NCI-H1417 treated with DMSO at 0.1 percent for 48 hours (cell line): Measurements from ENCODE around the gene ATRN.

ENCODE experiments used
- DNase-seq: peaks from one replicate; lab custom pipeline; 2025; lab: John Stamatoyannopoulos, UW

Gene ATRN

DNA sequence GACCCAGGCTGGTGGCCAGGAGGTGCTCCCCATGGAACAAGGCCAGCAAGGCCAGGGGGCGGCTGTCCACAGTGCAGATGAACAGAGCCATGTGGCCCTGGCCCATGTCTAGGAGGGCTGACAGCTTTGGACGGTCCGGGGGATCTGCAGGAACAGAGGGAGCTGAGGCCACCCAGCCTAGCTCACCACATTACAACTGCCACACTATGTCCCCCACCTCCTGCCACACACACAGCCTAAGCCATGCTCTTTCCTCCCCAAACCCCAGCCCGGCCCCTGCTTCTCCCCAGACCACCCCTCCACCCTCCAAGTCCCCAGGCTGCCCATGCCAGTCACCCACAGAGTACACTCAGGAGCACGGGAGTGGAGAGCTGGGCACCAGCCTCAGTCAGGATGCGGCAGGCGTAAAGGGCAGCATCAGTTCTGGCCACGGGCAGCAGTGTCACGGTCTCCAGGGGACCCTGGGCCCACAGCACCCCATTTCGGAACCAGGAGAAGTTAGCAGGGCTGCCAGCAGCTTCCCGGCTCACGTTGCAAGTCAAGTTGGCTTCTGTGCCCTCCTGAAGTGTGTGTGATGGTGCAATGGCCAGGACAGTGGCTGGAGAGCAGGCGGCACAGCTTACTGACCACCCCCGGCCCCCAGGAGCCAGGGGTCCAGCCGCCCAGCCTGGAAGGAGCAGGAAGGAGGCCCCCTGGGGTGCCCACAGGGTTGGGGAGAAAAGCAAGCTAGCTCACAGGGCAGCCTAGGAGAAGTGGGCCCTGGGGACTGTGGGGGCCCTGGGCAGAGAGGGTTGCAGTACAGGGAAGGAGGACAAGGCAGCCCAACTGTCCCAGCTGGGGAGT lies 226.1 kb downstream of the ATRN start:
- no peak for DNase-seq

DNA sequence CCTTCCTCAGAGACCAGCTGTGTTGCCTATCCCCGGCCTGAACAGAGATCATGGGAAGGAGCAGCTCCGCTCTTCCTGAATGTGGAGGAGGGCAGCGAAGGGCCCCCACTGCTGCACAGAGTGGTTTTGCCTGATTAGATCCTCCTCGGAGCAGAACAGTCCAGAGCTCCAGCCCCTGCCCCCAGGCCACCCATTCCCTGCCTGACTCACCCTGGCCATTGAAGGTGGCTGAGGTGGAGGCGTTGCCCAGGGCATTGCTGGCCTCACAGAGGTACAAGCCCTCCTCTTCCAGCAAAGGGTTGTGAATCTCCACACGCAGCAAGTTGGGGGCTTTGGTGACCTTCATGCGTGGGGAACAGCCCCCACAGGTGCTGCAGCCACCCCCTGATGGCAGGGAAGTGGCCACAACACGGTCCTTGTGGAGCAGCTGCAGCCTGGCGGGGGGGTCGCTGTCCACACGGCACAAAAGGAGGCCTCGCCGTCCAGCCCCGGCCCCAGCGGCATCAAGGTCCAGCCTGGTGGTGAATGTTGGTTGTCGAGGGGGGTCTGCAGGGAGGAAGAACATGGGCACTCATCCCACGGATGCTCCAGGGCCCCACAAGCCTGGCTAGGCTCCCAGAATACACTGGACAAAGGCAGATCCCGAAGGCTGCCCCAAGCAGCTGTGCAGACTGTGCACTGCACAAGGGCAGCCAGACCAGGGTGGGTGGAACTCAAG lies 226.9 kb downstream of the ATRN start:
- DNase-seq = no peak

- DNase-seq = no peak
Observed at GRCh38 chr20:3698591-3699001, 227.8 kb downstream of the ATRN start.

DNA sequence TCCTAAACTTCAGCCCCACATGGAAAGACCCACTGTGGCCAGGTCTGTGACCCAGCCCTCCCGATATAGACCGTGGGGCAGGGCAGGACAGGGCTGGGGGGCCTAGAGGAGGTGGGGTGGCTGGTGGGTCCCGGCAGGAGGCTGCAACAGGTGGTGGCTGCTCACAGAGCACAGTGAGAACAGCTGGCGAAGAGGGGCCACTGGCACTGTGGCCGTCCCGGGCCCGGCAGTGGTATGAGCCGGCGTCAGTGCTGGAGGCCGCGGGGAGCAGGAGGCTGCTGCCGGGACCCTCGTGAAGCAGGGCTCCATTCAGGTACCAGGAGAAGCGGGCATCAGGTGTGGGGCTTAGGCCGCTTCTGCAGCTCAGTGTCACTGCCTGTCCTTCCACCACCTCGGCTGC lies 228.2 kb downstream of the ATRN start:
- no peak for DNase-seq
